Memory B cell (primary cell): Measurements from ENCODE around the gene LDAF1.

ENCODE experiments used
- ATAC-seq: fragments of 150-1000 bp; cut with Tn5 transposase; 2 replicates; pipeline ENCODE4 v1.10.0; 2021; ENCODE audit warnings: low read depth, mild to moderate bottlenecking, moderate library complexity
- DNase-seq, 2 donors: peaks; one replicate each; pipeline ENCODE4 v3.0.0; 2022; ENCODE audit warnings: low spot score in 2 of 2
- H3K27ac Mint-ChIP-seq: one replicate; pipeline ENCODE4 v1.8.0; 2022; ENCODE audit warnings: mild to moderate bottlenecking, moderate library complexity, mixed read lengths
- H3K27me3 Mint-ChIP-seq: one replicate; pipeline ENCODE4 v1.8.0; 2022; ENCODE audit warnings: mixed read lengths
- H3K36me3 Mint-ChIP-seq: one replicate; pipeline ENCODE4 v1.8.0; 2022; ENCODE audit warnings: mild to moderate bottlenecking, mixed read lengths
- H3K4me1 Mint-ChIP-seq: one replicate; pipeline ENCODE4 v1.8.0; 2022; ENCODE audit warnings: mixed read lengths
- H3K4me3 Mint-ChIP-seq: one replicate; pipeline ENCODE4 v1.8.0; 2022; ENCODE audit warnings: mild to moderate bottlenecking, moderate library complexity, mixed read lengths
- H3K9me3 Mint-ChIP-seq: one replicate; pipeline ENCODE4 v1.8.0; 2022; ENCODE audit warnings: mixed read lengths

LDAF1 gene

DNA sequence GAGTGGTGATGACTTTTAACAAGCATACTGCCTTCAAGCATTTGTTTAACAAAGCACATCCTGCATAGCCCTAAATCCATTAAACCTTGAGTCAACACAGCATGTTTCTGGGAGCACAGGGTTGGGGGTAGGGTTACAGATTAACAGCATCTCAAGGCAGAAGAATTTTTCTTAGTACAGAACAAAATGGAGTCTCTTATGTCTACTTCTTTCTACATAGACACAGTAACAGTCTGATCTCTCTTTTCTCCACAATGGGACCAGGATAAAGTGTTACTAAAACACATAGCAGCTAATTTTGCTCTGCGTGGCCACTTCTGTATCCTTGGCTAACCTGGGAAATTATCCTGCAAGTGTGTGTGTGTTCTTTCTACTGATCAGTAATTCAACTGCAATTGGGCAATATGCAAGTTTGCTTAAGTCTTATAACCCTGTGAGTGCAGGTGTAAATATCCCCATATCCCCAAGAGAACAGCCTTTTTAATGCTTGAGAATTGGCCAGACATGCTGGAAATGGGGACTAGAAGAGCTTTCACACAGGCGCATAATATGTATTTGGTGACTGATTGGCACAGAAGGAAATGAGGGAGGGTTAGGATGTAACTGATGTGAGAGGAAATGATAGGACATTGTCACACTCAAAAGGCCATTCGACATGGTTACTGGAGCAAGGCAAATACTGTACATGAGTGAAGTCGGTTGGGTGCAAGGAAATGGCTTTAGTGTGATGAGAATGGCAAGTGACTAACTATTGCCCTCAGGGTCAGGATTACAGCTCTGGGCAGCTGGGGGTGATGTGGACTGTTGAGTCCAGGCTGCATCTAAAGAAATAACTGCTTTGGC is 64.2 kb downstream of the LDAF1 start:
- Mint-ChIP-seq H3K36me3 (no peaks in the 10 kb centered on the region), H3K4me3 (no peak overlapping the region), H3K27me3 (peaks cover 11% of the 10 kb centered on the region), H3K4me1 (peaks cover 6% of the 10 kb centered on the region), H3K27ac (no peak overlapping the region), H3K9me3 (no peaks in the 10 kb centered on the region)
- no peak for DNase-seq
- no peak for ATAC-seq

DNA sequence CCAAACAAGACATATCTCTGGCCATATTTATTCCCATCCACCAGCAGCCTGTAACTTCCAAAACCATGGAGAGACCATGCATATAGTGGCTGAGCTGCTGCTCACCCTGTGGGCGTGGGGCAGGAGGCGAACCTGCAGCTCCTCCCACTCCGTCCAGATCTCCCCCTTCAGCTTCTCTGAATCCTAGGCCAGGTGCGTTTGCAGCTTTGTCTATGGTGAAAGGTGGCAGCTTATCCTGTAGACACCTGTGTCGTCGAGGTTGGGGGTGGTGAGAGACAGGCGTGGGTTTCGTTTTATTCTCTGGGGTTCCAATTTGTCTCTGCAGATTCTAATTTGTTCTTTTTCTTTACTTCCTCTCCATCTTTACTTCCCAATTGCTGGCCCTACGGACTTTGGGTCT is 65.3 kb downstream of the LDAF1 start:
- ATAC-seq (no peak), DNase-seq (no peak)
- Mint-ChIP-seq H3K9me3 (no peaks in the 10 kb centered on the region), H3K4me3 (no peak overlapping the region), H3K27ac (no peak overlapping the region), H3K4me1 (peaks cover 6% of the 10 kb centered on the region), H3K36me3 (no peaks in the 10 kb centered on the region), H3K27me3 (peaks cover 12% of the 10 kb centered on the region)

DNA sequence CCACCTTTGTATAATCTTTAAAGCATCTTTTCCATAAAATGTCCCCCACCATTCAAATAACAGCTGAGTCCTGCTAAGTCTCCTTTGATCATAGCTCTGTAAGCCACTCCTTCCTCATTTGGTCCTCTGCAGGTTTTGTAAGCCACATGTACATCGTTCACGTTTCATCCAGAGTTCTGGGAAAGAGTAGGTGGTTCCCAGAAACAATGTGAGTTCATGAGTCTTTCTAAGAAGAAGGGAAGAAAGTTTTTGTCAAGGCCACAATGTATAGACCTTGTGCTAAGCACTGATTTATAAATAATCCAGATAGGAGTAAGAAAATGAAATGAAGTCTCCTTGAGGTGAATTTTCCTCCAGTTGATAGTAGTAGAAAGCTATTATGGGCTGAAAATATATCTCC is 66.3 kb downstream of the LDAF1 start:
- DNase-seq (no peak), ATAC-seq (no peak)
- Mint-ChIP-seq H3K4me1 (peaks cover 6% of the 10 kb centered on the region), H3K4me3 (no peak overlapping the region), H3K27me3 (peaks cover 14% of the 10 kb centered on the region), H3K9me3 (no peaks in the 10 kb centered on the region), H3K27ac (no peak overlapping the region), H3K36me3 (no peaks in the 10 kb centered on the region)

DNA sequence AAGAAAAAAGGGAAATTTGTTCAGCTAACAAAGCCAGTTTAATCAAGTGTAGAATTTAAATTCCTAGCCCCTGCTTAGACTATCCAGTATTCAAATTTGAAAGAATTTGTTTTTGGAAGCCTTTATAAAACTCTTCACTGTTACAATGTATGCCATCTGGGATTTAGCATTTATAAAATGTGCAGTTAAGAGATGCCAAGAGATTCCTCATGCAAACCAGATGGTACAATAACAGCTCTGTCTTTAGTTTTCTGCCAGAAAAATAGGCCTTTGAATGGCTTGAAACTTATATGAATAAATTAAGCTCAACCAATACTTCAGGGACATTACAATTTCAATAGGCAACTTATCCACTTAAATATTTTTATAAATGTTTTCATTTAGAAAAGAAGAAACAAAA is 68.3 kb downstream of the LDAF1 start:
- ATAC-seq (no peak), DNase-seq (no peak)
- Mint-ChIP-seq H3K27me3 (peaks cover 13% of the 10 kb centered on the region), H3K4me3 (no peak overlapping the region), H3K27ac (no peak overlapping the region), H3K36me3 (no peaks in the 10 kb centered on the region), H3K9me3 (no peaks in the 10 kb centered on the region), H3K4me1 (peaks cover 6% of the 10 kb centered on the region)

DNA sequence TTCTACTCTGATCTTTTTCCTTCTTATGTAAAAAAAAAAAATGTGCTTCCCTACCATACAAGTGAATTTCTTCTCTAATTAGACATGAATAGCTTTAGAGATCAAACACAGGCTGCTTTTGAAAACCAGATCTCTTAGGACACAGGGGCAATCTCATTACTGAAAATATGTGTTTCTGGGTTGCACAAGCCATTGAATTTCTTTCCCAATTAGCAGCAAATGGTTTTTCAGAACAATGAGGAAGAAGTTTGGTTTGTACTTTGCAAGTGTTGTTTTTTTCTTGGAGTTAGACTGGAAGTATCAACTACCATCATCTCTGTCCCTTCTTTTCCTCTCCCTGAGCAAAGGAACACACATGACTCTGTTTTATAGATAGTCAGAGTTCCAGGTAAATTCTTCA is 69.4 kb downstream of the LDAF1 start:
- Mint-ChIP-seq H3K27me3 (peaks cover 14% of the 10 kb centered on the region), H3K4me1 (peaks cover 4% of the 10 kb centered on the region), H3K9me3 (no peaks in the 10 kb centered on the region), H3K27ac (no peak overlapping the region), H3K36me3 (no peaks in the 10 kb centered on the region), H3K4me3 (no peak overlapping the region)
- DNase-seq (no peak), ATAC-seq (no peak)

DNA sequence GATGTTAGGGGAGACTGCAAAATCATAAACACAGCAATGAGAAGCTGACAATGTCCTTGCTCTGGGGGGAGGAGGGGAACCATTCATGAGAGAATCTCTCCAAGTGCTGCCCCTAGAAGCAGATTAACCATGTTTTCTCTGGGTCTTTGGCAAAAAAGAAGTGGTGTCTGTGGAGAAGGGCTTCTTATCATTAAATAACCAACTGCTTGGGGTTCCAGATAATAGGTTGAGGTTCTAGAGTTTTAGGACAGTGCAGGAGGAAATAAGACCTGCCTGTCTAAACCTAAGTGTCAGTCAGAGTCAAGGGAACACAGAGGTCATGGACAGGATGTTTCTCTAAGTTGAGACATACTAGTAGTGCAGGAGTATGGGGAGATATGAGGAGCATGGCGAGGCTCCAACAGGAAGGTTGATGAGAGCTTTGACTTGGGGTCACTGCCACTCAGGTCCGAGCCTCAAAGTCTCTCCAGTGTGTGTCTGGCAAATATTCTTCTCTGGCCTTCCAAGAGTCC is 69.9 kb downstream of the LDAF1 start:
- no peak for DNase-seq
- ATAC-seq = no peak
- Mint-ChIP-seq H3K4me3 (no peak overlapping the region), H3K27me3 (peaks cover 14% of the 10 kb centered on the region), H3K36me3 (no peaks in the 10 kb centered on the region), H3K27ac (no peak overlapping the region), H3K9me3 (no peaks in the 10 kb centered on the region), H3K4me1 (peaks cover 3% of the 10 kb centered on the region)
